Endothelial cell of umbilical vein (primary cell): ENCODE data around the gene LRRC47. TPM values are rescaled to one million over a fixed set of nuclear protein-coding genes. Genes with fewer than 3 reads are reported as not detected.

ENCODE experiments used
- BruUV-seq: library from RNA; stranded (reverse); fragments of 400-500 nt; replicated peaks from 2 replicates; lab custom pipeline; 2021; lab: Mats Ljungman, UMichigan
- CTCF ChIA-PET: fragments of 300-600, 350-600 bp; sonication (Branson Sonifier 250); formaldehyde crosslinking; loops from one replicate; lab custom pipeline; 2021; ENCODE audit warnings: antibody characterized with exemption, inconsistent platforms; lab: Charles Lee
- POLR2A ChIA-PET: fragments of 300-600, 350-600 bp; sonication (Branson Sonifier 250); formaldehyde crosslinking; loops from one replicate; lab custom pipeline; 2021; ENCODE audit warnings: antibody characterized with exemption, inconsistent platforms; lab: Charles Lee
- DNase-seq: peaks from one replicate; pipeline ENCODE4 v3.0.0-alpha.2; 2011; ENCODE audit warnings: low read depth, low spot score
- FAIRE-seq: peaks from 2 replicates; lab custom pipeline; 2011; peaks lifted over from hg19 to GRCh38; lab: Jason Lieb, UNC
- H2AFZ ChIP-seq: 2 replicates; pipeline ENCODE4 v1.6.0; 2012; ENCODE audit warnings: low read depth, low read length, control low read depth, inconsistent platforms
- H3K27ac ChIP-seq: 2 replicates; pipeline ENCODE4 v1.5.1; 2011; ENCODE audit warnings: low read depth, mild to moderate bottlenecking, control low read depth, low read length, moderate library complexity; ENCODE audit not compliant: insufficient read depth
- H3K27me3 ChIP-seq, 2 experiments: 2 replicates each; pipeline versions ENCODE4 v1.6.0 to v1.6.1; 2011; ENCODE audit warnings: low read length in 2 of 2, mixed read lengths in 1 of 2; ENCODE audit not compliant: control insufficient read depth in 2 of 2, insufficient read depth in 2 of 2
- H3K36me3 ChIP-seq, 2 experiments: 2 replicates in 1 of 2; 3 replicates in 1 of 2; pipeline ENCODE4 v1.5.1; 2011; ENCODE audit warnings: low read length in 2 of 2, mild to moderate bottlenecking in 1 of 2, moderate library complexity in 1 of 2; ENCODE audit not compliant: control insufficient read depth in 2 of 2, insufficient read depth in 2 of 2; ENCODE audit errors: extremely low read depth in 1 of 2
- H3K4me1 ChIP-seq: 3 replicates; pipeline ENCODE4 v1.5.1; 2011; ENCODE audit warnings: mild to moderate bottlenecking, low read length; ENCODE audit not compliant: control insufficient read depth, insufficient read depth; ENCODE audit errors: extremely low read depth
- H3K4me2 ChIP-seq: 2 replicates; pipeline ENCODE4 v1.6.1; 2011; ENCODE audit warnings: low read length, control low read depth, mixed read lengths; ENCODE audit not compliant: insufficient read depth
- H3K4me3 ChIP-seq, 3 experiments: fragments of 200-600 bp in 1 of 3; sonication (generic), shearing (Covaris generic) in 1 of 3; replicated peaks in 1 of 3; 2 replicates each; pipeline ENCODE4 v1.5.1; 2011 to 2016; ENCODE audit warnings: control low read depth in 3 of 3, low read length in 3 of 3, mild to moderate bottlenecking in 2 of 3, inconsistent platforms in 1 of 3, low read depth in 1 of 3, moderate library complexity in 1 of 3; ENCODE audit not compliant: insufficient read depth in 1 of 3
- H3K79me2 ChIP-seq: 2 replicates; pipeline ENCODE4 v1.6.0; 2012; ENCODE audit warnings: low read length, inconsistent platforms; ENCODE audit not compliant: control insufficient read depth, insufficient read depth
- H3K9ac ChIP-seq: replicated peaks from 2 replicates; pipeline ENCODE3; 2011; ENCODE audit warnings: low read length, control low read depth; ENCODE audit not compliant: insufficient read depth; ENCODE audit errors: extremely low read depth
- H3K9me1 ChIP-seq: replicated peaks from 3 replicates; pipeline ENCODE4 v1.6.0; 2011; ENCODE audit warnings: mild to moderate bottlenecking, low read length; ENCODE audit not compliant: control insufficient read depth, insufficient read depth; ENCODE audit errors: extremely low read depth
- H3K9me3 ChIP-seq: replicated peaks from 2 replicates; pipeline ENCODE4 v1.5.1; 2012; ENCODE audit warnings: low read length, inconsistent platforms; ENCODE audit not compliant: control insufficient read depth, insufficient read depth
- H4K20me1 ChIP-seq: replicated peaks from 2 replicates; pipeline ENCODE3; 2011; ENCODE audit warnings: mild to moderate bottlenecking, low read length; ENCODE audit not compliant: control insufficient read depth, insufficient read depth; ENCODE audit errors: extremely low read depth
- EZH2 ChIP-seq: IDR thresholded peaks from 2 replicates; pipeline ENCODE4 v1.6.1; 2012; ENCODE audit warnings: borderline replicate concordance, low read depth, mild to moderate bottlenecking, moderate library complexity, low read length, inconsistent platforms; ENCODE audit not compliant: severe bottlenecking
- FOS ChIP-seq: IDR thresholded peaks from 2 replicates; pipeline ENCODE4 v1.6.1; 2011; ENCODE audit warnings: mild to moderate bottlenecking, low read length, moderate library complexity, borderline replicate concordance; ENCODE audit not compliant: insufficient read depth
- GATA2 ChIP-seq: IDR thresholded peaks from 2 replicates; pipeline ENCODE4 v1.7.0; 2011; ENCODE audit warnings: low read depth, mild to moderate bottlenecking, moderate library complexity, mixed read lengths, low read length; ENCODE audit not compliant: insufficient read length, insufficient read depth
- JUN ChIP-seq: IDR thresholded peaks from 2 replicates; pipeline ENCODE4 v1.6.1; 2011; ENCODE audit warnings: borderline replicate concordance, low read depth; ENCODE audit not compliant: insufficient read length, insufficient read depth
- MYC ChIP-seq: IDR thresholded peaks from one replicate; pipeline ENCODE4 v1.6.1; 2011; ENCODE audit warnings: mild to moderate bottlenecking, low read depth, low read length
- POLR2A ChIP-seq: IDR thresholded peaks from 2 replicates; pipeline ENCODE4 v1.6.1; 2012; ENCODE audit warnings: low read depth, mild to moderate bottlenecking, control low read depth, low read length
- POLR2AphosphoS5 ChIP-seq: IDR thresholded peaks from 2 replicates; pipeline ENCODE4 v1.6.1; 2012; ENCODE audit warnings: low read depth, mild to moderate bottlenecking, control low read depth, low read length, moderate library complexity; ENCODE audit not compliant: insufficient read depth
- dilution Hi-C: fragments of 300-500 bp; cut with MboI; formaldehyde crosslinking; loops from one replicate; pipeline ENCODE4 v1.15.0; 2019; ENCODE audit warnings: low sequenced_read_pairs; ENCODE audit not compliant: extremely low pct_ligation_motif_present
- intact Hi-C: fragments of 100-400 bp; cut with micrococcal nuclease; formaldehyde crosslinking; loops from one replicate; pipeline ENCODE4 v1.10.0; 2022
- polyA plus RNA-seq, 4 experiments: library from polyadenylated mRNA; depleted of rRNA in 3 of 4; stranded (reverse) in 3 of 4; unstranded in 1 of 4; fragments of >200 nt; gene quantifications; 2 replicates each; pipeline versions ENCODE4 v1.2.1 to v1.2.3, GENCODE V29; 2011 to 2012; ENCODE audit warnings: missing spikeins in 1 of 4
- total RNA-seq: library from RNA; stranded (reverse); gene quantifications from 2 replicates; pipeline ENCODE4 v1.2.3, GENCODE V29; 2021
- TF ChIP-seq, protein P1 (sequence below), 2 donors: IDR thresholded peaks; 1 replicate in 1 of 2; 2 replicates in 1 of 2; pipeline ENCODE4 v1.5.1; 2011; ENCODE audit warnings: low read length in 2 of 2, mild to moderate bottlenecking in 2 of 2, moderate library complexity in 2 of 2, control low read depth in 1 of 2, inconsistent platforms in 1 of 2, low read depth in 1 of 2; ENCODE audit not compliant: insufficient read depth in 1 of 2; ENCODE audit errors: extremely low read depth in 1 of 2
- TF ChIP-seq, protein P2 (sequence below): IDR thresholded peaks from 2 replicates; pipeline ENCODE4 v1.6.1; 2011; ENCODE audit not compliant: insufficient read depth, insufficient read length

LRRC47 gene
- total and polyA plus RNA-seq, 2 donors (not counting 3 experiments of a cell fraction or from before 2014, with no cell fraction given), result 23.7 to 42.5 TPM

DNA sequence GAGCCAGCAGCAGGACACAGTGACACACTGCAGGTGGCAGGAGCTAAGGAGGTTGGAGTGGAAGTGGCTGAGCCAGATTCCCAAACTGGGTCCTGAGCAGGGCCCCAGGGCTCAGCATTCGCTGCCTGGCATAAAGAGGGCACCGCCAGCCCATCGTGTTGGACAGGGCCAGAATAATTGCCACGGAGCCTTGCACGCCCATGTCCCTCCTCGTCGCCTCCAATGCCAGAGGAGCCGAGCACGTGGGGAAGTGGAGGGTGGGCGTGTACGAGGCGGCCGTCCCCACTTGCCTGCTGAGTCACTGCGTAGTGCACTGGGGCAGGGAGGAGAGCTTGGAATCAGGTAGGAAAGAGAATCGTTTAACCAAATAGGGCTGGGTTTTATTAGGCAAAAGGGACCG, 26.1 kb upstream of the LRRC47 start:
- Histone ChIP-seq H3K9ac (no peak overlapping the region), H2AFZ (no peak overlapping the region), H4K20me1 (no peaks in the 10 kb centered on the region), H3K9me1 (no peaks in the 10 kb centered on the region), H3K9me3 (no peaks in the 10 kb centered on the region), H3K36me3 (peaks cover 0 to 13% of the 10 kb centered on the region in 2 experiments), H3K4me1 (no peaks in the 10 kb centered on the region), H3K4me3 (no peak overlapping the region), H3K79me2 (no peaks in the 10 kb centered on the region), H3K27ac (no peak overlapping the region), H3K4me2 (no peak overlapping the region), H3K27me3 (no peaks in the 10 kb centered on the region)
- FAIRE-seq, result no peak
- ChIA-PET CTCF (no interaction called here), POLR2A (no interaction called here)
- BruUV-seq, result no TSS peak
- dilution Hi-C loops (no loop called here), intact Hi-C loops (no loop called here)
- no peak for DNase-seq
- no peak for TF ChIP-seq JUN
- TF ChIP-seq GATA2, result no peak
- TF ChIP-seq FOS, result no peak
- TF ChIP-seq, protein P1, sequence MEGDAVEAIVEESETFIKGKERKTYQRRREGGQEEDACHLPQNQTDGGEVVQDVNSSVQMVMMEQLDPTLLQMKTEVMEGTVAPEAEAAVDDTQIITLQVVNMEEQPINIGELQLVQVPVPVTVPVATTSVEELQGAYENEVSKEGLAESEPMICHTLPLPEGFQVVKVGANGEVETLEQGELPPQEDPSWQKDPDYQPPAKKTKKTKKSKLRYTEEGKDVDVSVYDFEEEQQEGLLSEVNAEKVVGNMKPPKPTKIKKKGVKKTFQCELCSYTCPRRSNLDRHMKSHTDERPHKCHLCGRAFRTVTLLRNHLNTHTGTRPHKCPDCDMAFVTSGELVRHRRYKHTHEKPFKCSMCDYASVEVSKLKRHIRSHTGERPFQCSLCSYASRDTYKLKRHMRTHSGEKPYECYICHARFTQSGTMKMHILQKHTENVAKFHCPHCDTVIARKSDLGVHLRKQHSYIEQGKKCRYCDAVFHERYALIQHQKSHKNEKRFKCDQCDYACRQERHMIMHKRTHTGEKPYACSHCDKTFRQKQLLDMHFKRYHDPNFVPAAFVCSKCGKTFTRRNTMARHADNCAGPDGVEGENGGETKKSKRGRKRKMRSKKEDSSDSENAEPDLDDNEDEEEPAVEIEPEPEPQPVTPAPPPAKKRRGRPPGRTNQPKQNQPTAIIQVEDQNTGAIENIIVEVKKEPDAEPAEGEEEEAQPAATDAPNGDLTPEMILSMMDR (IDR thresholded peaks at IDR 0.05; ENCODE audit: extremely low read depth in 1 of 2, insufficient read depth in 1 of 2, low read depth in 1 of 2, low read length in 2 of 2), result no peak
- no peak for TF ChIP-seq MYC
- TF ChIP-seq EZH2, result no peak
- no peak for TF ChIP-seq POLR2AphosphoS5
- TF ChIP-seq, protein P2, sequence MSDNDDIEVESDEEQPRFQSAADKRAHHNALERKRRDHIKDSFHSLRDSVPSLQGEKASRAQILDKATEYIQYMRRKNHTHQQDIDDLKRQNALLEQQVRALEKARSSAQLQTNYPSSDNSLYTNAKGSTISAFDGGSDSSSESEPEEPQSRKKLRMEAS, result no peak
- TF ChIP-seq POLR2A, result no peak
